NCI-H2107 (cell line): ENCODE data around the gene ACCS.

Experiments
- DNase-seq: peaks from one replicate; lab custom pipeline; 2025; lab: John Stamatoyannopoulos, UW

Gene ACCS

GRCh38 chr11:44037658-44037998 is 28.4 kb upstream of the ACCS start:
- DNase-seq, result no peak

- DNase-seq, result no peak
These were observed 22.9 kb upstream of the ACCS start for GRCh38 chr11:44043157-44043556.

DNA sequence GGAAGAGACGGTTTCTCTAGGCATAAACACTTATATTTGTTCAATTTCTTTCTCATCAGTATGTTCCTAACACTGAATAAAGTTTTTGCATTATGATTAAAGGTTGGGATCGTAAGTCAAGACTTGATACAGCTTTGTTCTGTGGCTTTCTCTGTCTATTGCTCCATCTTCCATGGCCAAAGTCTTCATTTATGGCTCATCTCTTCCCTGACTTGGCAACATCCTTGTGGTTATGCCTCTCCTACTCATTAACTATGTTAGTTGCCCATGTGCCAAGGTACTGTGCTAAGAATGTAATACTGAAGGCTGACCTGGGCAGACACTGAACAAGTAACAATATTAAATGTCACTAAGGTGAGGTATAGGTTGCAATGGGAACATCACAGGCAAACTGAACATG is 19.9 kb upstream of the ACCS start:
- no peak for DNase-seq

- no peak for DNase-seq
These were observed 18.8 kb upstream of the ACCS start for GRCh38 chr11:44047298-44047697.

- DNase-seq, result no peak
These were observed 18.1 kb upstream of the ACCS start, which contains the start of gene ACCSL for GRCh38 chr11:44047931-44048431. Gene ACCSL (plus strand): TSS chr11:44047981. CDS start chr11:44048037, 56 bp downstream.

- no peak for DNase-seq
These were observed 16.2 kb upstream of the ACCS start for GRCh38 chr11:44049832-44050231.

DNA sequence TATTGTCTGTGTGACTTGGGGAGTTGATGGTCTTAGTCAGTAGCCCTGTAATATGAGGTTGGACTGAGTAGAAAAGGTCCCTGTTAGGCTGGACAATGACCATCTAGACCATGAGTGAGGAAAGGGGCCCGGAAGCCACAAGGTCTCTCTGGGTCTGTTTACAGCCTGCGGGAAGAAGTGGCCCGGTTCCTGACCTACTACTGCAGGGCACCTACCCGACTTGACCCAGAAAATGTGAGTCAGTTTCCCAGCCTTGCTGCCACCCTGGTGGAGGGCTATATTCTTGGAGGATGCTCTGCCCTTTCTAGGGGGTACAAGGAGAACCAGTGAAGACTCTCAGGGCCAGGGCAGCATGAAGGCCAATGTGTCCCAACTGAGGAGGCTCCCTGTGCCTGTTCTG is 14.9 kb upstream of the ACCS start:
- DNase-seq, result no peak

DNA sequence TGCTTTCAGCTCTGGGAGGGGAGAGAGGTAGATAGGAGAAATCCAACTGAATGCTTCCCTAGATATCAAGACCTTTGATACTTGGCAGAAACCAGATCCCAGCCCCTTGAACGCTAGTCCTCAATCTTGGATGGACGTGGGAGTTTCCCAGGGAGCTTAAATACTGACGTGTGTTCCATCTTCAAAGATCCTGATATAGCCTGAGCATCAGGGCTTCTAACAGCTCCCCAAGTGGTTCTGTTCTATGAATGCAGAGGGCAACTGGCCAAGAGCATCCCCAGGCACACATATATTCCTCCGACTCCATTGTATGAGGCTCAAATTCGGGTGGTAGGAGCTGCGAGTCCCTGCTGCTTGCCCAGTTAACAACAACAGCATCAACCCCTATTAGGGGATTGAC is 8.7 kb upstream of the ACCS start:
- no peak for DNase-seq

DNA sequence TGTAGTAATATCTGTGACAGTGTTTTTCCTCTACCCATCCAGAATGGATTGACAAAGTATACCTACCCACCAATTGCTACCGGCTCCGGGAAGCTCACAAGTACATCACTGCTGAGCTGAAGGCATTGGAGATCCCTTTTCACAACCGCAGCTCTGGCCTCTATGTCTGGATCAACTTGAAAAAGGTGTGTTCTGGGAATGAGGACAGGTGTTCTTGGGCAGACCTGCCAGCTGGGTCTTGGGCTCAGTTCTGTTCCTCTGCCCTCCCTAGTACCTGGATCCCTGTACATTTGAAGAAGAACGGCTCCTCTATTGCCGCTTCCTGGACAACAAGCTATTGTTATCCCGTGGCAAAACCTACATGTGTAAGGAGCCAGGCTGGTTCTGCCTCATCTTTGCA is 7.8 kb upstream of the ACCS start:
- DNase-seq, result no peak

DNA sequence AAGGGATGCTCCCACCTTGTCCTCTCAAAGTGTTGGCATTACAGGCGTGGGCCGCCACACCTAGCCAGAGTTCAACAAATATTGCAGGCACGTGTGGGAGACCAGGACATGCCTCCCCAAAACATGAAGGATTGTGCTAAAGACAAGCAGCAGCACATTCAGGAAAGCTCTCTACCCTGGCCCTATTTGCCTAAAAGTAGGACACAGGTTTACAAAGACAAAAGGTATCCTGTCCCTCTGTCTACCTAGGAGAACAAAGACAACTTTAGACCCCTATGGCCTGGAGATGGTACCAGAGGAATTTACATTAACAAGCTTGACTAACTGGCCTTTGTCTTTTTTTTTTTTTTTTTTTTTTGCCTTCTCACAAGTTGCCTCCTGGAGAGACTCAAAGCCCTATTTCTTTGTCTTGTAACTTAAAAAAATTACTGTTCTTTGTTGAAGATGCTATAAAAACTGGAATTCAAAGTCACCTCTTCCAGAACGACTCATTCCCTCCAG is 859 bp upstream of the ACCS start:
- no peak for DNase-seq

- no peak for DNase-seq
These were observed 667 bp downstream of the ACCS start for GRCh38 chr11:44066732-44067141.

DNA sequence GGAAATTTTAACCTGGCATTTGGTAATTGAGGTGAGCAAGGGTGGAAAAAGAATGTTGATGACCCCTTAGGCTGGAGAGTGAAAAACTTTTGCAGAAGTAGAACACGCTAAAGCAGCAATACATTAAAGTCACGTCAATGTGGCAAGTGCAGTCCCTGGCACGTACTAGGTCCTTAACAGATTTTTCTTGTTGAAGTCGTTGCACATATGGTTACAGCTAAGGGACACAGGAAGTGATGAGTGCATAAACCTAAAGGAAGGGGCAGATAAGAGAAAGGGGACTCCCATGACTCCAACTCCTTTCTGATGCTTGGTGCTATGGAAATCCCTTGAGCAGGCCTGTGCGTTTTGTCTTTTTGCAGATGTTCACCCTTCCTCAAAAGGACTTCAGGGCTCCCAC is 1.2 kb downstream of the ACCS start:
- no peak for DNase-seq

GRCh38 chr11:44068180-44068579 is 2.1 kb downstream of the ACCS start:
- DNase-seq, result no peak

DNA sequence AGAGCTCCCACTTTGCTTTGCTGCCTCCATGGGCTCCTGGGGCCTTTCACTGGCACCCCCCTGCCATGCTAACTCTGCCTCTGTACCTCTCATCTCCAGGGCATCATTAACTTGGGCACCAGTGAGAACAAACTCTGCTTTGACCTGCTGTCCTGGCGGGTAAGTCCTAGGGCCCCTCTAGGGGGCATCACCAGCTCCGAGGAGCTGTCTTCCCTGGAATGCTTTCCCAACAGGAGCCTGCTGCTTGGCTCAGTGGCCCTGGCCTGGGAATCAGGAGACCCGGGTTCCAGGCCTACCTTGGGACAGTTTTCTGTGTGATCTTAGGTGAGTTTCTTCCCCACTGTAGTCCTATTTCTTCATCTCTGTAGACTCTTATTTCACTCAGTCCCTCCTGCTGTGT is 5.1 kb downstream of the ACCS start:
- no peak for DNase-seq

DNA sequence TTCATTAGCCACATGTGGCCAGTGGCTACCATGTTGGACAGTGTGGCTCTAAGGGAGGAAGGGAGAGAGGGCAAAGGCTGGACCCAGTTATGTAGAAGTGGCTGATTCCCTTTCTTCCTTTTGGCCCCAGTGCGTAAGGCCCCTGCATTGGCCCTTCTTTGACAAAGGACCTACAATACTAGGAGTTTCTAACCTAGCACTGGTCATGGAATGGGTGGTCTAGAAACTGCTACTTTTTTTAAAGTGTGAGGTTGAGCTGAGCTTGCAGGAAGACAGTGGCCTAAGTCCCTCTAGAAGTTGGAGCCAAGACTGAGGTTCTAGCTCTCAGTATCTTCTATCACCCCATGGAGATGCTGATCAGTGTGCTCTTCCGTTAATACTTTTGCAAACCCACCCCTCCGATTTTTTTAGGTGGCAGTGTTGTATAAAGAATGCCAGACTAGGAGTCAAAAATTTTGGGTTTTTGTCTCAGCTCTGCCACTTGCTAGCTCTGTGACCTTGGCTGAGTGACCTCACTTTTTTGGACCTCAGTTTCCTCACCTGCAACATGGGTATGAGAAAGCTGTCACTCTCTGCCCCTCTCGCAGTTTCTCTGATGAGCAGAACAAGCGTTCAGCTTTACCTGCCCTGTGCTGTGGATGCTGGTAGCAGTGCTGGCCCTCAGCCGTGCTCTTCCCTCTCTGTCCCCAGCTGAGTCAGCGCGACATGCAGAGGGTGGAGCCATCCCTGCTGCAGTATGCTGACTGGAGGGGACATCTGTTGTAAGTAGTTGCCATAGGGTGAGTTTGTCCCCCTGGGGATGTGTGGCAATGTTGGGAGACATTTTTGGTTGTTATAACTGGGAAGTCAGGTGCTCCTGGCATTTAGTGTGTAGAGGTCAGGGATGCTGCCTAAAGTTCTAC is 6.9 kb downstream of the ACCS start:
- DNase-seq, result no peak

GRCh38 chr11:44078794-44079193 is 12.7 kb downstream of the ACCS start:
- DNase-seq, result no peak

DNA sequence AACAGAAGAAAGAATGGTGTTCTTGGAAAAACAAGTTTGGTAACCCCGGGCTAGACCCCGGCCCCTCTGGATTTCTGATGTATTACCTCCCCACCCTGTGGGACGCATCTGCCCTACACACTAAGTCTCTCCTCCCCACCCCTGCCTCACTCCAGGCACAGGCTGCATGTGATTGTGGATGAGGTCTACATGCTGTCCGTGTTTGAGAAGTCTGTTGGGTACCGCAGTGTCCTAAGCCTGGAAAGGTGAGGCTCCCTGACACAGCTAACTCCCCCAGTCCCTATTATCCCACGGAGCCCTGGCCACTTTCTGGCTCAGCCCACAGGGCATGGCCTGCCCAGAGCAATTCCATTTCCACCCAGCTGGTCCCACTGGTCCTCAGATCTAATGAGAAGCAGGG is 13.3 kb downstream of the ACCS start:
- DNase-seq, result no peak

- DNase-seq, result no peak
These were observed 14.9 kb downstream of the ACCS start for GRCh38 chr11:44080951-44081350.

- no peak for DNase-seq
These were observed 16.6 kb downstream of the ACCS start for GRCh38 chr11:44082645-44083044.

- no peak for DNase-seq
These were observed 17.4 kb downstream of the ACCS start for GRCh38 chr11:44083433-44083832.

- DNase-seq, result no peak
These were observed 17.8 kb downstream of the ACCS start for GRCh38 chr11:44083906-44084305.

DNA sequence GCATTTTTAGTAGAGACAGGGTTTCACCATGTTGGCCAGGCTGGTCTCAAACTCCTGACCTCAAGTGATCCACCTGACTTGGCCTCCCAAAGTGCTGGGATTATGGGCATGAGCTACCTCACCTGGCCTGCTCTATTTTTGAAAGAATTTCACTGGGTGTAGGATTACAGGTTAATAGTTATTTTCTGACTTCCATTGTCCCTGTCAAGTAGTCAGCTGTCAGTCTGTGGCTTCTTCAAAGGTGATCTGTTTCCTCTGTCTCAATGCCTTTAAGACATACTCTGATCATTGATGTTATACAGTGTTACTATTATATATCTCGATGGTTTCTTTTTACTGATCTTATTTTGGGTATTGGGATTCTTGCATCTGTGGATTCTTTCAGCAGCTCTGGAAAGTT is 19.3 kb downstream of the ACCS start:
- DNase-seq, result no peak

DNA sequence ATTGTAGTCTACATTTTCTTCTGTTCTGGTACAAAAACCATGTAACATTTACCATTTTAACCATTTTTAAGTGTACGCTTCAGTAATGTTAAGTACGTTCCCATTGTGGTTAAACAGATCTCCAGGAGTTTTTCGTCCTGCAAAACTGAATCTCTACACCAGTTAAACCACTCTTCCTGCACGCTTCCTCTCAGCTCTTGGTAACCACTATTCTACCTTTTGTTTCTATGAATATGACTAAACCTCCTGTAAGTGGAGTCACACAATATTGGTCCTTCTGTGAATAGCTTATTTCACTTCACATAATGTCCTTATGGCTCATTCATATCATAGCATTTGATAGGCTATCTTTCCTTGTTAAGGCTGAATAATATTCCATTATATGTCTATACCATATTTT is 22.3 kb downstream of the ACCS start:
- no peak for DNase-seq

- DNase-seq, result no peak
These were observed 22.8 kb downstream of the ACCS start for GRCh38 chr11:44088871-44089270.
